Neutrophil (primary cell): ENCODE data around the gene PCDH10.
"Not testable (repeated sequence)": the region's sequence is repeated elsewhere in the genome, so short reads cannot be mapped to it uniquely, and the experiment has no call there.

Experiments
- H3K27ac ChIP-seq: fragments of 200-600 bp; sonication (generic); 2 replicates; pipeline ENCODE4 v1.5.1; 2016; ENCODE audit warnings: mild to moderate bottlenecking, moderate library complexity
- H3K27me3 ChIP-seq: fragments of 200-600 bp; sonication (generic); 2 replicates; pipeline ENCODE4 v1.6.0; 2016; ENCODE audit warnings: mild to moderate bottlenecking
- H3K36me3 ChIP-seq: fragments of 200-600 bp; sonication (generic); 2 replicates; pipeline ENCODE4 v1.5.1; 2017
- H3K4me1 ChIP-seq, 2 experiments: fragments of 200-600 bp in 1 of 2; sonication (generic) in 1 of 2; 1 replicate in 1 of 2; 2 replicates in 1 of 2; pipeline versions ENCODE4 v1.5.1 to v1.6.1; 2013 to 2016; ENCODE audit warnings: low read depth in 1 of 2, low read length in 1 of 2, mild to moderate bottlenecking in 1 of 2, moderate library complexity in 1 of 2; ENCODE audit not compliant: control insufficient read depth in 1 of 2, insufficient read depth in 1 of 2
- H3K4me3 ChIP-seq, 2 experiments: fragments of 200-600 bp in 1 of 2; sonication (generic) in 1 of 2; 1 replicate in 1 of 2; 2 replicates in 1 of 2; pipeline ENCODE4 v1.5.1; 2013 to 2016; ENCODE audit warnings: low read depth in 1 of 2, low read length in 1 of 2, mild to moderate bottlenecking in 1 of 2, moderate library complexity in 1 of 2
- H3K9me3 ChIP-seq: fragments of 200-600 bp; sonication (generic); 2 replicates; pipeline ENCODE4 v1.5.1; 2016
- CTCF ChIP-seq: fragments of 200-600 bp; sonication (generic); IDR thresholded peaks from 2 replicates; pipeline ENCODE4 v1.5.1; 2016; ENCODE audit warnings: antibody characterized with exemption

PCDH10 gene

DNA sequence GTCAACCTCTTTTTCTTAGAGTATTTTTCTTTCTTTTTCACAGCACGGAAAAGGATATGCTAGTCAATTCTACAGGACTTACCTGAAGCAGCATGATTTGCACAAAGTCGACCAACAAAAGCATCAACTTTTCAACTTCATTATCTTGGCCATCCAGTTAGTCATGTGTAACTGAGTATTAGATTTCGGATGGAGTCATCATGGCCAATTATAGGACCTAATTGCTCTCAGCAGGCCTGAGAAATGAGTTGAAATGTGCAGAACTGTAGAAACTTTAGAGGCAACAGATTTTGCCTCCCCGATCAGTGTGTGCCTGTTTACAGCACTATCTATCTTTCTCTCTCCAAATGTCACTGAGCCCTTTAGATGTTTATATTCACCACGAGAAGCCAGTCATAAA is 41.0 kb downstream of the PCDH10 start:
- no peak overlapping the region for H3K27ac ChIP-seq
- no peaks in the 10 kb centered on the region for H3K9me3 ChIP-seq
- no peaks in the 10 kb centered on the region for H3K4me1 ChIP-seq

GRCh38 chr4:133208694-133209285 is 59.7 kb downstream of the PCDH10 start:
- Histone ChIP-seq H3K27ac (no peak overlapping the region), H3K4me3 (no peak overlapping the region), H3K9me3 (no peaks in the 10 kb centered on the region), H3K27me3 (no peaks in the 10 kb centered on the region), H3K36me3 (no peaks in the 10 kb centered on the region), H3K4me1 (no peaks in the 10 kb centered on the region)
- TF ChIP-seq CTCF: no peak

More for the DNA sequence above, 41.0 kb downstream of the PCDH10 start:
- H3K27me3 ChIP-seq: no peaks in the 10 kb centered on the region
- no peak for TF ChIP-seq CTCF
- H3K4me3 ChIP-seq: no peak overlapping the region
- no peaks in the 10 kb centered on the region for H3K36me3 ChIP-seq

DNA sequence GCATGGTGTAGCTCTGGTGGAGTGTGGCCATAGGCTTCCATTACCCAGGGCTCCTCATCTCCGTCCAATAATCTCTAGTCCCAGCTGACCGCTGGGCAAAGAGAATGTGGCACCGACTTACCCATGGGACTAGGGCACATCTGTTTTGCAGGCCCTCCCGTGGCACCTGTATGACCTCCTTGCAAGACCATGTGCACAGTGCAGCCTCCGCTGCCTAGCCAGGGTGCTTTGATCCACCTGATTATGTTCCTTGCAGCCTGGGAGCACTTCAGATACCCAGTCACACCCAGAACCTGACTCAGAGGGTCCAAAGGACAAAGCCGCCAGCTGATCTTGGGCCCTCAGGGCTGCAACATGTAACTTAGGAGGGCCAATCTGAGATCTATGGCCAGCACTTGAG is 84.8 kb downstream of the PCDH10 start:
- Histone ChIP-seq H3K4me1 (no peaks in the 10 kb centered on the region), H3K4me3 (no peak overlapping the region), H3K36me3 (no peaks in the 10 kb centered on the region), H3K9me3 (no peaks in the 10 kb centered on the region), H3K27me3 (no peaks in the 10 kb centered on the region), H3K27ac (no peak overlapping the region)
- TF ChIP-seq CTCF: no peak

DNA sequence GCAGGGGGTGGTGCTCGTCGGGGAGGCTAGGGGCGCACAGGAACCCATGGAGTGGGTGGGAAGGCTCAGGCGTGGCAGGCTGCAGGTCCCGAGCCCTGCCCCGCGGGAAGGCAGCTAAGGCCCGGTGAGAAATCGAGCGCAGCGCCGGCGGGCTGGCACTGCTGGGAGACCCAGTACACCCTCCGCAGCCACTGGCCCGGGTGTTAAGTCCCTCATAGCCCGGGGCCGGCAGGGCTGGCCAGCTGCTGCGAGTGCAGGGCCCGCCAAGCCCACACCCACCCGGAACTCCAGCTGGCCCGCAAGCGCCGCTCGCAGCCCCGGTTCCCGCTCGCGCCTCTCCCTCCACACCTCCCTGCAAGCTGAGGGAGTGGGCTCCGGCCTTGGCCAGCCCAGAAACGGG is 91.4 kb downstream of the PCDH10 start:
- H3K4me3 ChIP-seq, H3K27ac ChIP-seq, H3K4me1 ChIP-seq, H3K9me3 ChIP-seq, H3K36me3 ChIP-seq, H3K27me3 ChIP-seq: not testable (repeated sequence)
